GM18520 (cell line): ENCODE data around the gene FAM13B.
"Not testable (repeated sequence)": the region's sequence is repeated elsewhere in the genome, so short reads cannot be mapped to it uniquely, and the experiment has no call there.

Experiments used
- ATAC-seq: cut with Tn5 transposase; IDR thresholded peaks from one replicate; pipeline ENCODE4 v1.9.1; 2021; ENCODE audit not compliant: unreplicated experiment

The FAM13B gene

GRCh38 chr5:137989419-137989818 is 43.5 kb downstream of the FAM13B start:
- ATAC-seq, result no peak

DNA sequence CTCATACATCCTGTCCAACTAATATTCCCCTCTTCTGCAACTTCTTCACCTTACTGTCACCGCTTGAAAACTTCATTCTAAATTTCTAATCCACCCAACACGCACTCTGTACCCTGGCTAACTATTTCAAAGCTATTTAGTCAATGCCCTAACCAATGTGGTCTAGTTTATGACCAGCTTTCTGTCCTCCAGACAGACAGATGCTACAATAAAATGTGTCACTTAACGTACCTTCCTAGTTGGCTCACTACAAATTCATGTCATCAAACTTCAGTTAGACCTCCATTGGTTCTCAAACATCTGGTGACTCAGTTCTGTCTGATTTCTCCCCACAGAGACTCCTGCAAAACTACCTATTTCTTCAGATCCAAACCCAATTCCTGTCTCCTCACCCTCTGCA is 57.7 kb downstream of the FAM13B start:
- no peak for ATAC-seq

DNA sequence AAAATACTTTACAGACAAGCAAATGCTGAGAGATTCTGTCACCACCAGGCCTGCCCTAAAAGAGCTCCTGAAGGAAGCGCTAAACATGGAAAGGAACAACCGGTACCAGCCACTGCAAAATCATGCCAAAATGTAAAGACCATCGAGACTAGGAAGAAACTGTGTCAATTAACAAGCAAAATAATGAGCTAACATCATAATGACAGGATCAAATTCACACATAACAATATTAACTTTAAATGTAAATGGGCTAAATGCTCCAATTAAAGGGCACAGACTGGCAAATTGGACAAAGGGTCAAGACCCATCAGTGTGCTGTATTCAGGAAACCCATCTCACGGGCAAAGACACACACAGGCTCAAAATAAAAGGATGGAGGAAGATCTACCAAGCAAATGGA is 62.5 kb downstream of the FAM13B start:
- ATAC-seq, result not testable (repeated sequence)

DNA sequence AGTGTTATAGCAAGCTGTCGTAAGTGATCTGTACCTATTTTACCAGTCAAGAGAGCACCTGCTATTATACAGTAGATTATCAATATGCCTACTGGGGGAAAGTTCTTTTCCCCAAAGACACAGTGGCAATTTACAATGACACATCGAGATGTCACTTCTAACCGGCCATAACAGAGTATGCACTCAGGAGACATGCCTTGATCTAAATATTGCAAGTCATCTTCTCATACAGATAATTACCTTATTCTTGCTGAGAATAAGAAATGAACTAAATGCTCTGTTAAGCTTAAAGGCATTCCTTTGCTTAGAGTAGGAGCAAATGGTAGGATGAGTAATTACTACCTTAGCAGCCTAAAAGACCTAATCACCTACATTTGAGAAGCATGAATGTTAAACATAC is 72.1 kb downstream of the FAM13B start:
- ATAC-seq, result no peak

DNA sequence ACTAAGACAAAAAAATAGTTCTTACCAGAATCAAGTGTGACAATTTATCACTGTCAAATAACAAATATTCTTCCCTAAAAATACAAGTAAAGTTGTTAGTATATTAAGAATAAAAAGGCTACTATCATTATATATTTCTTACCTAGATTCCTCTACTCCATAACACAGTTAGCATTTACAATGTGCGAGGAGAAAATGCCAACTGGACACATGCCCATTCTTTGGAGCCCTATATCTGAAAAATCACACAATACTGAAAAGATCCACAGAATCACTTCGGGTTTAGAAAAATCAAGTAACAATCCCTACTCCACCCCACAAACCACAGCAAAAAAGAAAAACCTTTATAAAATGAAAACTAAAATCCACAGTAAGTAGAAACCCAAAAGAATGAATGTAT is 72.7 kb downstream of the FAM13B start:
- no peak for ATAC-seq

DNA sequence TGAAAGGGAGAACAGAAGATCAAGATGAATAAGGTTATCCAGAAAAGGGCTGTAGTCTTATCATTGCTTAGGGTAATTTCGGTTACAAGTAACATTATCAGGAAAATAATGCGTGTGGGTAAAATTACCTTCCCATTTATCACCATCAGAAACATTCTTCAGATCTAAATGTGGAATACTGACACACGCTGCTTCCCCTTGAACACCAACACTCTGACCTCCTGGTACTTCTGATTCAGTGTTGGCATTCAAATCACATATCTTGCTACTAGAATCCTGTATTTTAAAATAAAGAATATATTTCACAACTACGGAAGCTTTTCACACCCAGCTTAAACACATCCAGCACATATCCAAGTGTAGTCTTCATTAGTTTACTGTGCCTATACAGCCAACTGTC is 73.4 kb downstream of the FAM13B start:
- no peak for ATAC-seq

GRCh38 chr5:137957948-137958347 is 74.9 kb downstream of the FAM13B start:
- ATAC-seq, result no peak

DNA sequence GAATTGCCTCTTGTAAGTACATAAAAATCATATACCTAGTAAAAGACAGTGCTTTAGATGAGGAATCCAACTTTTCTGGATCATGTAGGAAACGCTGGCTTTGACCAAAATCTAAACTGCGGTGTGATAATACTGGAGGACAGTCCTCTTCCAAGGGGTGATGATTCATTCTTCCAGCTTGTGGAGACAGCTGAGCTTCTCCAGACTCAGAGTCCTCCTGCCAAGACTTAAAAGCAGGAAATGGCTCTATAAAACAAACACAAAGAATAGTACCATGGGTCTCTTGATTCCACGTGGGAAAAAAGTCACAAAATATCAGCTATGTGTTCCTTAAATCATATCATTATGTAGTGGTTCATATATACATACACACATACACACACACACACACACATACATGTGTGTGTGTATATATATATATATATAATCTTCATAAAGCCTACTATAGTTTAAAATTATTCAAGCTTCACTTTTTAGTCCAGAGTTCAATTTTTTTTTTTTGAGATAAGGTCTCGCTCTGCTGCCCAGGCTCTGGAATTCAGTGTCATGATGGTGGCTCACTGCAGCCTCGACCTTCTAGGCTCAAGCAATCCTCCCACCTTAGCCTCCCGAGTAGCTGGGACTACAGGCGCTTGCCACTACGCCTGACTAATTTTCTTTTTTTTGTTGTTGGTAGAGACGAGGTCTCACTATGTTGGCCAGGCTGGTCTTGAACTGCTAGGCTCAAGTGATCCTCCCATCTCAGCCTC is 78.6 kb downstream of the FAM13B start:
- no peak for ATAC-seq

GRCh38 chr5:137945825-137946224 is 87.1 kb downstream of the FAM13B start:
- ATAC-seq, result no peak

DNA sequence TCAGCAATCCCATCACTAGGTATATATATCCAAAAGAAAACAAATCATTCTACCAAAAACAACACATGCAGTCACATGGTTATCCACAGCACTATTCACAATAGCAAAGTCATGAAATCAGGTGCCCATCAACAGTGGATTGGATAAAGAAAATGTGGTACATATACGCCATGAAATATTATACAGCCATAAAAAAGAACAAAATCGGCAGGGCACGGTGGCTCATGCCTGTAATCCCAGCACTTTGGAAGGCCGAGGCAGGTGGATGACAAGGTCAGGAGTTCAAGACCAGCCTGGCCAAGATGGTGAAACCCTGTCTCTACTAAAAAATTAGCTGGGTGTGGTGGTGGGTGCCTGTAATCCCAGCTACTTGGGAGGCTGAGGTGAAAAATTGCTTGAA is 88.6 kb downstream of the FAM13B start:
- ATAC-seq, result not testable (repeated sequence)

- ATAC-seq, result no peak
Measured at GRCh38 chr5:137939331-137939730, 93.5 kb downstream of the FAM13B start.

- peak; percentile 61 for ATAC-seq
Measured at GRCh38 chr5:137938751-137939143, 94.1 kb downstream of the FAM13B start.

DNA sequence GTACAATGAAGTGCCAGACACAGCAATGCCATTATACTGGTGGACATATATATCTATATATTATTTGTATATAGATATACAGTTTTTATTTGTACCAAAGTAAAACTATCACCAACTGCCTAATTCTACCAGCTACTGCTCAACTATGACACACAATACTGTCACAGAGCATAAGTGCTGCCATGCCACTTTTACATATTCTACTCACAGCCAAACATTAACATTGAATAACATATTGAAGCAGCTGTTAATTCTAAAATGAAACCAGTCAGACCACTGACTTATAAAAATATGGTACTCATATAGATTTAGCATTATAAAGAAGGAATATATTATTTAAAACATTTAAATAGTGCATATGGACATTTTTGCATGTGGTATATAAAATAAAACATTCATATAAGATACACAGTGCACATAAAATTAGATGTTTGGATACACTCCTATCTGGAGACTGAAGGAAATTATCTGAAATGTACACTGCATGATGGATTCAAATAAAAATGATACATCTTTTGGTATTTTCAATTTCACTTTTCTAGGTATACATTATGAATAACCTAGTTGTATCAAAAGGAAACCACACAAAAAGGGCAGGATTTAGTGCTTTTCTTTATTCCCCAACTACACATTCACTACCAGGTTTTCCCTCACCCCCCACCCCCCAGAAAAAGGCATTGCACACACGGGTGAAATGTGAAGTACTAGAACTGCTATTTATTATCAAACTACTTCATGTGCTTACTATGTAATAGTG is 94.7 kb downstream of the FAM13B start:
- ATAC-seq, result no peak

DNA sequence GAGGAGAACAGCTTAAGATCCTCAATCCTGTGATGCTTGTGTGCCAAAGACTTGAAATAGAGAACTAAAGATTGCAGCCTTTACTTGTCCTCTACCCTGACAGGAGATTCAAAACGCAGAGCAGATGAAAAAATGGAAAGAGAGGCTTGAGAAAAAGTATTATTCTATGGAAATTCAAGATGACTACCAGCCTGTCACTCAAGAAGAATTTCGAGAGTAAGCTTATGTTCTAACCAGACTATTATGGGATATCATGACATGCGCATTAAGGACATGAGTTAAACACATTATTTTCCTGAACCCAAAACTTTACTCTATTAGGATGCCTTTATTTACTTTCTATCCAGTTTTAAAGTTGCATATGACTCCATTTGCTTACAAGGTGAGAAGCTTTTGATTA is 97.2 kb downstream of the FAM13B start:
- ATAC-seq, result no peak

DNA sequence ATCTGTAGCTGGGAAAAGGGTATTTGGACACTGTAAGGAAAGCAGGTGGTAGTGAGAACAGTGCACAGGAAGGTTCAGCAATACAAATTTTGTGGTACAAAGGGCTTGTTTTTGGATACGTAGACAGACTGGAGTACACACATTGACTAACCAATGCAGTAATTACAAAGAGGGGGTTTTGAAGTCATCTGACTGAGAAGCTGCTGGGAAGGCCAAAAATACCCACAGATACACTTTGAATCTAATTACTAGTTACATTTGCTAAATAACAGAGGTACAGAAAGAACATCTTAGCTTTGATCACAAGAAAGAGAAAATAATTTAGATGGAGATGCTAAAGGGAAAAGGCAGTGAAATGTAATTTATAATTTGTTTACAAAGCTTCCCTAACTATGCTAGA is 97.7 kb downstream of the FAM13B start:
- no peak for ATAC-seq

DNA sequence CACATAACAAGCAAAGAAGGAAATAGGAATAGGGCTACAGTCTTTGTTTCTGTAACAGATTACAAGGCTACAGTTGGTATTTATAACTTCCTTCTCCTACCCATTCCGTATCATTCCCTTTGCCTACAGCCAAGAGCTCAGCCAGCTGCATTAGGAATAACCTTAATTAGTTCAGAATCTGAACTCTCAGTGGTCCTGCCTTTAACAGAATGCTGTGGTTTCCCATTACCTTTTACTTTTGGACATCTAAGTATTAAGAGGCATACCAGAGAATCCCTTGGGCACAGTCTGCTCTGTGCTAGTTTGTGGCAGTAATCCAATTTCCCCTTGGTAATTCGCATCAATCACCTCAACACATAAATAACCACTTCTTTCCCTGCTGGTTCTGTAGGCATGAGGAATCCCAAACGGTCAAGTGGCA is 99.4 kb downstream of the FAM13B start:
- ATAC-seq, result no peak

DNA sequence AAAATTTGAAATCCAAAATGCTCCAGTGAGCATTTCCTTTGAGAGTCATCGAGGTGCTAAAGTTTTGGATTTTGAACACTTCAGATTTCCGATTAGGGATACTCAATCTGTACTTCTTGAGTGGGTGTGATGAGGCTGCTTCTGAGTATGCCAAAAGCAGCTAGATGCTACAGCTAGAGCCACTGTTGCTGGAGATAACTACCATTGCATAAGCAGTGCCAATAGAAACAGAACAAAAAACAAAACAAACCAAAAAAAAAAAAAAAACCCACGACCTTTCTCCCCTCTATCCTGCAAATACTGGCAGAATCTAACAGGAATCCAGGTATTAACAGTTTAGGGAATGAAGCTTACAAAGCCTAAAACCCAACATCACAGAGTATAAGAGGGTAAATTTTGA is 100.1 kb downstream of the FAM13B start:
- no peak for ATAC-seq

DNA sequence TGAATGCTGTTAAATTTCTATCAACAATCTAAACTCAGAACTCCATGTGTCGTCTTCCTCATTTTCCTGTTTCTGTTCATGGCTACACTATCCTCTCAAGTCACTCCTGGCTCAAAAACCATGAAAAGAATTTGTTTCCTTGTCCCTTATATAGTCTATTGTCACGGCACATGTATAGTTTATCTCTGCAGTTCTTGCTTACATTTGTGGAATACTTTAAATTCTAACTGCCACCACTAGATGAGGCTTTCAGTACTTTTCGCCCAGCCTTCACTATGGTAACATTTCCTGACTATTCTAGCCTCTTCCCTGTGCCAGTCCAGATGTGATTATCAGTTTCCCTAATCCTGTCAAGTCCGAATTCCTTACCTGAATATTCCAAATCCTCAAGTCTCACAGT is 109.0 kb downstream of the FAM13B start:
- ATAC-seq, result no peak

- ATAC-seq, result no peak
Measured at GRCh38 chr5:137921931-137922330, 110.9 kb downstream of the FAM13B start.

- no peak for ATAC-seq
Measured at GRCh38 chr5:137916923-137917322, 116.0 kb downstream of the FAM13B start.

DNA sequence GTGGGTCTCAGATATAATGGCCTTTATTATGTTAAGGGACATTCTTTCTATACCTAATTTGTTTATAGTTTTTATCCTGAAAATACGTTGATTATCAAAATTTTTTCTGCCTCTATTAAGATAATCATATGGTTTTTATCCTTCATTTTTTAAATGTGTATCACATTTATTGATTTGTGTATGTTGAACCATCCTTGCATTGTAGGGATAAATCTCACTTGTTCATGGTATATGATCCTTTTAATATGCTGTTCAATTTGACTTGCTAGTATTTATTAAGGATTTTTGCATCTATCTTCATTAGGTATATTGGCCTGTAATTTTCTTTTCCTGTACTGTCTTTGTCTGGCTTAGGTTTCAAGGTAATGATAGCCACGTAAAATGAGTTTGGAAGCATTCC is 118.1 kb downstream of the FAM13B start:
- no peak for ATAC-seq

- no peak for ATAC-seq
Measured at GRCh38 chr5:137902408-137903133, 130.3 kb downstream of the FAM13B start.
